GM21360 (cell line): Measurements from ENCODE around the gene NSMCE3.

Experiments
- ATAC-seq: cut with Tn5 transposase; IDR thresholded peaks from one replicate; pipeline ENCODE4 v1.9.1; 2021; ENCODE audit warnings: mild to moderate bottlenecking, moderate library complexity; ENCODE audit not compliant: unreplicated experiment

The NSMCE3 gene

DNA sequence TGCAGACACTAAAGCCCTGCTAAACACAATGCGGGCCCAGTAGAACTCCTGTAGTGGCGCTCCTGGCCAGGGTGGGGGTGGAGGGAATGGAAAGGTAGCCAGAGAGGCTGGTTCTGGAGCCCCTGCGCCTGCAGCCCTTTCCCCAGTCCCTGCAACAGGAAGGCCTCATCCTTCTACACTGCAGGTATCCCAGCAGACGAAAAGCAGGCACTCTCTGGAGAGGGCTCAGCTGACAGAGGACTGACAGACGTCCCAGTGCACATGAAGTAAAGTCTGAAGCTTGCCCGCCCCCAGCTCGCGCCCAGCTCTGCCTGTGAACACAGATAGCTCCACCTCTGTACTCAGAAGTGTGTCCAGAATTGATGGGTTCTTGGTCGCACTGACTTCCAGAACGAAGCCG, 46.0 kb downstream of the NSMCE3 start:
- ATAC-seq = no peak

DNA sequence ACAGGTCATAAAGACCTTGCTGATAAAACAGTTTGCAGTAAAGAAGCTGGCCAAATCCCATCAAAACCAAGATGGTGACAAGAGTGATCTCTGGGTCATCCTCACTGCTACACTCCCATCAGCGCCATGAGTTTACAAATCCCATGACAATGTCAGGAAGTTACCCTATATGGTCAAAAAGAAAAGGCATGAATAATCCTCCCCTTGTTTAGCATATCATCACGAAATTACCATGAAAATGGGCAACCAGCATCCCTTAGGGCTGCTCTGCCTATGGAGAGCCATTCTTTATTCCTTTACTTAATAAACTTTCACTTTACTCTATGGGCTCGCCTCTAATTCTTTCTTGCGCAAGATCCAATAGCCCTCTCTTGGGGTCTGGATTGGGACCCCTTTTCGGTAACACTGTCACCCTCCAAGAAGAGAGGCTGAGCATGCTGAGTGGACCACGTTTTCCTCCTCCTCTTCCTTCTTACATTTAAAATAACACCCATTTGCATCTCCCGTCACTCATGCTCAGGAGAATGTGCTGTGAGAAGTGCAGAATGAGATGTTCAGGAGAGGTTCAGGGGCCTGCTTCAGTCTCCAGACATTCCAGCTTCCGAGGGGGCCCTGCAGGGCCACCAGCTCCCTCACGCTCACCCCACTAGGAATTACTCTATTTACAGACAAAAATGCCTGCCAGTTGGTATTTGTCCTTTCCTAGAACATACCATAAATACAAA, 47.3 kb downstream of the NSMCE3 start:
- no peak for ATAC-seq

DNA sequence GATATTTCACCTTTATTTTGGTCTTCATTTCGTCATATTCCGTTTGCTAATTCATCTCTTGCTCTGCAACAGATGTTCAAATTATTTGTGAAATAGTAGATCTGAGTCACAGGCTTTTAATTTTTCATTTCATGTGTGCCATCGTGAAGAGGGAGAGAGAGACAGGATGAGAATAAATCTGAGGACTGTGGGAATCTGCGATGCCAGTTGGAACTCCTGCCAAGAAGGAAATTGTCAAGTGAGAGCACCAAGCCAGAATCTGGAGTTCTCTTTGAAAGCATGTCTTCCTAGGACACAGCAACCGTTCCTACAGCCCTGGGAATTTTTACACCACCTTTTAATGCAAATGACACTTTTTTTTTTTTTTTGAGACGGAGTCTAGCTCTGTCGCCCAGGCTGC, 48.8 kb downstream of the NSMCE3 start:
- ATAC-seq = no peak

- ATAC-seq = no peak
Measured at GRCh38 chr15:29216955-29217354, 52.7 kb downstream of the NSMCE3 start.
